H1 (cell line): ENCODE measurements around the gene HSD11B1. TPM values are rescaled to one million over a fixed set of nuclear protein-coding genes. Genes with fewer than 3 reads are reported as not detected.

Source experiments
- CTCF ChIA-PET: fragments of 300-600 bp; sonication (Branson Sonifier 250); formaldehyde crosslinking; loops from one replicate; lab custom pipeline; 2021; ENCODE audit not compliant: partially characterized antibody; lab: Charles Lee
- POLR2A ChIA-PET: fragments of 300-600 bp; sonication (Branson Sonifier 250); formaldehyde crosslinking; loops from one replicate; lab custom pipeline; 2021; ENCODE audit warnings: inconsistent platforms; ENCODE audit not compliant: partially characterized antibody; lab: Charles Lee
- DNase-seq, 2 experiments: peaks; one replicate each; pipeline versions ENCODE4 v3.0.0 to v3.0.0-alpha.2; 2010 to 2022; ENCODE audit warnings: low spot score in 2 of 2, low read depth in 1 of 2, mixed read lengths in 1 of 2
- FAIRE-seq: peaks from 2 replicates; lab custom pipeline; 2011; peaks lifted over from hg19 to GRCh38; lab: Jason Lieb, UNC
- H2AFZ ChIP-seq: 2 replicates; pipeline ENCODE4 v1.8.1; 2012; ENCODE audit warnings: low read length, inconsistent platforms
- H2AK5ac ChIP-seq: 2 replicates; pipeline ENCODE4 v1.6.1; 2013; ENCODE audit warnings: low read depth, low read length
- H2BK120ac ChIP-seq: replicated peaks from 2 replicates; pipeline ENCODE3; 2013; ENCODE audit warnings: low read depth, low read length, inconsistent platforms
- H2BK12ac ChIP-seq: 2 replicates; pipeline ENCODE4 v1.6.1; 2013; ENCODE audit warnings: low read depth, low read length
- H2BK15ac ChIP-seq: 2 replicates; pipeline ENCODE4 v1.6.1; 2013; ENCODE audit warnings: low read length
- H2BK20ac ChIP-seq: 2 replicates; pipeline ENCODE4 v1.6.1; 2013; ENCODE audit warnings: low read length
- H2BK5ac ChIP-seq: 2 replicates; pipeline ENCODE4 v1.6.1; 2013; ENCODE audit warnings: low read depth, low read length
- H3K14ac ChIP-seq: 2 replicates; pipeline ENCODE4 v1.6.1; 2013; ENCODE audit warnings: inconsistent platforms; ENCODE audit not compliant: insufficient read length
- H3K18ac ChIP-seq: 2 replicates; pipeline ENCODE4 v1.6.1; 2013; ENCODE audit warnings: low read length; ENCODE audit errors: extremely low read depth
- H3K23ac ChIP-seq: 2 replicates; pipeline ENCODE4 v1.6.1; 2013; ENCODE audit warnings: inconsistent platforms; ENCODE audit not compliant: insufficient read length
- H3K23me2 ChIP-seq: 2 replicates; pipeline ENCODE4 v1.6.1; 2013; ENCODE audit warnings: low read depth, low read length
- H3K27ac ChIP-seq: 2 replicates; pipeline ENCODE4 v1.6.1; 2011; ENCODE audit warnings: low read depth, low read length, inconsistent platforms
- H3K27me3 ChIP-seq, 4 experiments: replicated peaks in 1 of 4; 1 replicate in 1 of 4; 2 replicates in 3 of 4; pipeline versions ENCODE4 v1.6.1 to v1.8.1; 2011 to 2013; ENCODE audit warnings: low read length in 3 of 4, mild to moderate bottlenecking in 3 of 4, inconsistent platforms in 2 of 4, mixed read lengths in 2 of 4, moderate library complexity in 1 of 4; ENCODE audit not compliant: control insufficient read depth in 3 of 4, insufficient read depth in 3 of 4; ENCODE audit errors: extremely low read depth in 1 of 4
- H3K36me3 ChIP-seq, 4 experiments: 2 replicates each; pipeline versions ENCODE4 v1.6.1 to v1.8.1; 2011 to 2013; ENCODE audit warnings: mild to moderate bottlenecking in 4 of 4, low read length in 3 of 4, moderate library complexity in 2 of 4, control low read depth in 1 of 4, inconsistent platforms in 1 of 4; ENCODE audit not compliant: insufficient read depth in 4 of 4, control insufficient read depth in 2 of 4
- H3K4ac ChIP-seq: replicated peaks from 2 replicates; pipeline ENCODE3; 2013; ENCODE audit warnings: low read length, low read depth, mixed read lengths, inconsistent platforms; ENCODE audit not compliant: insufficient read length
- H3K4me1 ChIP-seq, 4 experiments: replicated peaks in 1 of 4; 1 replicate in 1 of 4; 2 replicates in 3 of 4; pipeline versions ENCODE4 v1.6.1 to v1.8.1; 2011 to 2013; ENCODE audit warnings: low read length in 3 of 4, inconsistent platforms in 2 of 4, mixed read lengths in 1 of 4; ENCODE audit not compliant: insufficient read depth in 4 of 4, control insufficient read depth in 3 of 4
- H3K4me2 ChIP-seq, 2 experiments: 2 replicates each; pipeline versions ENCODE4 v1.6.1 to v1.8.1; 2011 to 2013; ENCODE audit warnings: low read depth in 2 of 2, low read length in 2 of 2, control low read depth in 1 of 2, inconsistent platforms in 1 of 2, mild to moderate bottlenecking in 1 of 2; ENCODE audit not compliant: insufficient read depth in 1 of 2
- H3K4me3 ChIP-seq, 4 experiments: fragments of 200-600, 300-600 bp in 1 of 4; sonication (generic), shearing (Covaris generic), sonication (Bioruptor Twin) in 1 of 4; 2 replicates each; pipeline versions ENCODE4 v1.5.1 to v1.8.1; 2011 to 2016; ENCODE audit warnings: low read length in 4 of 4, low read depth in 3 of 4, control low read depth in 2 of 4, inconsistent platforms in 2 of 4, mild to moderate bottlenecking in 2 of 4, mixed read lengths in 1 of 4, moderate library complexity in 1 of 4; ENCODE audit not compliant: insufficient read depth in 2 of 4; ENCODE audit errors: extremely low read depth in 1 of 4
- H3K56ac ChIP-seq: replicated peaks from 2 replicates; pipeline ENCODE3; 2013; ENCODE audit warnings: low read depth, mild to moderate bottlenecking, mixed read lengths, low read length, inconsistent platforms; ENCODE audit not compliant: insufficient read length
- H3K79me1 ChIP-seq: 2 replicates; pipeline ENCODE4 v1.6.1; 2013; ENCODE audit warnings: low read depth, low read length, control low read depth
- H3K79me2 ChIP-seq, 2 experiments: 2 replicates each; pipeline versions ENCODE4 v1.6.1 to v1.8.1; 2012 to 2013; ENCODE audit warnings: low read length in 2 of 2, mild to moderate bottlenecking in 2 of 2, inconsistent platforms in 1 of 2; ENCODE audit not compliant: insufficient read depth in 2 of 2, control insufficient read depth in 1 of 2
- H3K9ac ChIP-seq, 4 experiments: replicated peaks in 1 of 4; 1 replicate in 1 of 4; 2 replicates in 3 of 4; pipeline versions ENCODE4 v1.6.1 to v1.8.1; 2011 to 2013; ENCODE audit warnings: low read depth in 3 of 4, low read length in 3 of 4, control low read depth in 2 of 4, mild to moderate bottlenecking in 2 of 4, moderate library complexity in 2 of 4, inconsistent platforms in 1 of 4; ENCODE audit errors: extremely low read depth in 1 of 4
- H3K9me3 ChIP-seq, 2 experiments: 2 replicates each; pipeline versions ENCODE4 v1.6.1 to v1.8.1; 2012 to 2013; ENCODE audit warnings: mild to moderate bottlenecking in 2 of 2, moderate library complexity in 2 of 2, control low read depth in 1 of 2, inconsistent platforms in 1 of 2, low read depth in 1 of 2, low read length in 1 of 2, mixed read lengths in 1 of 2; ENCODE audit not compliant: insufficient read depth in 2 of 2
- H4K20me1 ChIP-seq, 2 experiments: replicated peaks in 1 of 2; 2 replicates each; pipeline versions ENCODE3 to v1.8.1; 2011 to 2013; ENCODE audit warnings: inconsistent platforms in 2 of 2, low read length in 2 of 2, mild to moderate bottlenecking in 1 of 2; ENCODE audit not compliant: insufficient read depth in 2 of 2, control insufficient read depth in 1 of 2
- H4K5ac ChIP-seq: 2 replicates; pipeline ENCODE4 v1.6.1; 2013; ENCODE audit warnings: low read length, low read depth, mixed read lengths, inconsistent platforms; ENCODE audit not compliant: insufficient read length
- H4K8ac ChIP-seq: 2 replicates; pipeline ENCODE4 v1.8.0; 2013; ENCODE audit warnings: mild to moderate bottlenecking, moderate library complexity, low read length, inconsistent platforms; ENCODE audit not compliant: insufficient read depth; ENCODE audit errors: extremely low read depth
- H4K91ac ChIP-seq: replicated peaks from 2 replicates; pipeline ENCODE3; 2013; ENCODE audit warnings: low read length, mixed read lengths, inconsistent platforms; ENCODE audit not compliant: insufficient read length
- FOSL1 ChIP-seq: IDR thresholded peaks from 2 replicates; pipeline ENCODE4 v1.6.1; 2011; ENCODE audit warnings: mild to moderate bottlenecking, low read depth, low read length, moderate library complexity; ENCODE audit not compliant: insufficient read depth
- RAD21 ChIP-seq, 2 experiments: IDR thresholded peaks in 1 of 2; conservative IDR thresholded peaks in 1 of 2; 2 replicates each; pipeline ENCODE4 v1.6.1; 2011; ENCODE audit warnings: low read depth in 2 of 2, low read length in 2 of 2, improper control_type of control experiment in 1 of 2, inconsistent platforms in 1 of 2, mild to moderate bottlenecking in 1 of 2, moderate library complexity in 1 of 2
- WGBS, 2 experiments: shearing (Covaris generic) in 1 of 2; methylation state at CpG; one replicate each; pipeline versions ENCODE4 v1.1.6 to v1.1.7; 2013 to 2015; ENCODE audit warnings: low lambda C conversion rate in 2 of 2, mixed read lengths in 2 of 2, inconsistent platforms in 1 of 2, low coverage in 1 of 2, missing lambda C conversion rate in 1 of 2; ENCODE audit not compliant: insufficient replicate concordance in 2 of 2, insufficient coverage in 1 of 2, insufficient read length in 1 of 2; ENCODE audit errors: extremely low coverage in 1 of 2, missing lambda C conversion rate in 1 of 2; 5-methylcytosine and 5-hydroxymethylcytosine counted together
- polyA plus RNA-seq, 7 experiments: library from polyadenylated mRNA; depleted of rRNA in 3 of 7; stranded (reverse) in 5 of 7; unstranded in 2 of 7; fragments of >200 nt in 5 of 7; fragments of 200-250 nt in 2 of 7; gene quantifications; 1 replicate in 5 of 7; 2 replicates in 1 of 7; 4 replicates in 1 of 7; pipeline versions ENCODE4 v1.2.1 to v1.2.3, GENCODE V29; 2011 to 2013; ENCODE audit warnings: missing spikeins in 2 of 7, mixed read lengths in 2 of 7
- total RNA-seq: library from RNA; stranded (reverse); fragmentation: NEBNext Ultra II Directional; extraction: Animal tissue kit (Norgen Biotek cat#: 25700); gene quantifications from 2 replicates; pipeline ENCODE4 v1.2.1, GENCODE V29; 2021

Gene HSD11B1
- total and polyA plus RNA-seq, 2 of the 8 experiments (the other 6 are each of a cell fraction or from before 2014, with no cell fraction given): not detected

DNA sequence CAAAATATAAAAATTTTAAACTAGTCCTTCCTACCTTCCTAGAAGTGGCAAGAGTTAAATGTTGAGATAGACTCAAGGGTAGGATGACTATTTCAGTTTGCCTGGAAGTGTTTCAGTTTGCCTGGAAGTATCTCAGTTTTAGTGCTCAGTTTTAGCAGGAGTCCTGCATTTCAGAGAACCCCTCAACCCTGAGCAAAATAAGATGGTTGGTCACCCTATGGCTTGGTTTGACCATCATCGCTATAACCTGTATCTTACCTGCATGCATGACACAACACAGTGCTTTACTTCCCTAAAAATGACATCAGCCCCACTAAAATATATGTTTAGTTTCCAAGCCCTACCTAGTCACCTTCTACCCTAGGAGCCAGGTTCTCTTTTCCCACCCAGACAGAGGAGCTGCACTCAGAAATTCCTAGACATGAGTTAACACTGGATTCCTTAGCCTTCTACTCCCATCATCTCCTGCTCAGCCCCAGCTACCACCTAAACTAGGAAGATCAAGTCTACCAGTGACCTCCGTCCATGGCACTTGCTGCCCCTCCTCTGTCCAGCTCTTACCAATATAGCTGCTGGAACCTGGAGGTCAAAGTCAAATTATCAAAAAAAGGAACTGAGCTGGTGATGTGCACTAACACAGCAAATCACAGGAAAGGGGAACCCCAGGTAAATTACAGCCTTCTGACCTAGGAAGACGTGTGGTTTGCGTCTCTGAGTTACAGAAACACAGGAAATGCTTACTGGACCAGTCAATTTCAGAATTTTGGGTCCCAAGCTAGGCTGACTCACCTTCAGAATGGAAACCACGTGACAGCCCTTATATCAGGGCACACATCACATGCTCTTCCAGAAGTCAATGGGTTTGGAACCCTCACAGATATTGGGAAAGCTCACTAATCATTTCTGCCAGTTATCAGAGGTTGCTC is 31.7 kb upstream of the HSD11B1 start:
- H3K9me3 ChIP-seq: no peaks in the 10 kb centered on the region
- no peak overlapping the region for H4K91ac ChIP-seq
- ChIA-PET CTCF (interaction anchor here (0.6 to 4.9 kb wide), 6 partner anchors 13 to 168 kb away, joined by 3 to 25 read pairs (median 3); no protein-coding TSS in a partner anchor), POLR2A (interaction anchor here (0.6 to 3.2 kb wide), 9 partner anchors 9 to 245 kb away, joined by 3 to 10 read pairs (median 4); partner anchors contain the start of gene CAMK1G)
- no peak overlapping the region for H4K8ac ChIP-seq
- H3K36me3 ChIP-seq: no peaks in the 10 kb centered on the region
- no peaks in the 10 kb centered on the region for H3K79me1 ChIP-seq
- H3K23ac ChIP-seq: no peak overlapping the region
- no peak overlapping the region for H3K4me3 ChIP-seq
- peak overlapping the region; percentile 60; the same call in 1 of the 2 replicates for H2BK12ac ChIP-seq
- no peaks in the 10 kb centered on the region for H4K20me1 ChIP-seq
- 89% methylated on average over 5 of the region's 5 CpGs; no CpG with 5 or more reads in 1 of the 2 experiments for WGBS, 2 experiments
- H3K4ac ChIP-seq: no peak overlapping the region
- no peak overlapping the region for H2BK20ac ChIP-seq
- peaks cover 18 to 44% (median 42%) of the 10 kb centered on the region in 4 experiments for H3K27me3 ChIP-seq
- no peak overlapping the region for H2BK120ac ChIP-seq
- no peak overlapping the region for H2AFZ ChIP-seq
- H3K4me2 ChIP-seq: no peak overlapping the region; a peak in 1 of 4 replicates
- H3K4me1 ChIP-seq: peaks cover 0 to 4% (median 3%) of the 10 kb centered on the region in 4 experiments; a peak in 6 of 7 replicates
- DNase-seq: no peak
- no peak overlapping the region for H4K5ac ChIP-seq
- H3K56ac ChIP-seq: no peak overlapping the region
- FAIRE-seq: no peak
- no peak overlapping the region for H3K18ac ChIP-seq
- no peak overlapping the region for H3K9ac ChIP-seq
- H3K79me2 ChIP-seq: no peaks in the 10 kb centered on the region
- no peak overlapping the region for H2BK5ac ChIP-seq
- H2BK15ac ChIP-seq: no peak overlapping the region
- peaks cover 10% of the 10 kb centered on the region for H3K23me2 ChIP-seq
- H2AK5ac ChIP-seq: no peak overlapping the region; the same call in 1 of the 2 replicates
- no peak overlapping the region for H3K27ac ChIP-seq
- H3K14ac ChIP-seq: no peak overlapping the region
- TF ChIP-seq FOSL1: no peak
- TF ChIP-seq RAD21 (IDR thresholded peaks at IDR 0.05 in 1 of 2, conservative IDR thresholded peaks at IDR 0.05 in 1 of 2; ENCODE audit: low read depth in 2 of 2, low read length in 2 of 2): no peak
